Measurements from ENCODE around the gene DIAPH1.

Gene DIAPH1

GRCh38 chr5:141517312-141517711, 101.5 kb downstream of the DIAPH1 start:
- DNase-seq, result no peak

GRCh38 chr5:141516672-141517025, 102.2 kb downstream of the DIAPH1 start:
- DNase-seq, result no peak

- no peak for DNase-seq
Observed at GRCh38 chr5:141515946-141516671, 102.7 kb downstream of the DIAPH1 start.

GRCh38 chr5:141515141-141515540, 103.7 kb downstream of the DIAPH1 start:
- no peak for DNase-seq

- no peak for DNase-seq
Observed at GRCh38 chr5:141514330-141515133, 104.3 kb downstream of the DIAPH1 start.

- peak; percentile 59 for DNase-seq
Observed at GRCh38 chr5:141513627-141514329, 105.0 kb downstream of the DIAPH1 start.

GRCh38 chr5:141512911-141513626, 105.7 kb downstream of the DIAPH1 start:
- peak; percentile 15 for DNase-seq

GRCh38 chr5:141512390-141512910, 106.3 kb downstream of the DIAPH1 start:
- peak; percentile 52 for DNase-seq

GRCh38 chr5:141511771-141512325, 107.0 kb downstream of the DIAPH1 start:
- no peak for DNase-seq

- DNase-seq, result no peak
Observed at GRCh38 chr5:141510850-141511601, 107.8 kb downstream of the DIAPH1 start.

- no peak for DNase-seq
Observed at GRCh38 chr5:141510160-141510559, 108.6 kb downstream of the DIAPH1 start.

GRCh38 chr5:141508798-141509611, 109.8 kb downstream of the DIAPH1 start:
- peak; percentile 14 for DNase-seq

GRCh38 chr5:141508440-141508797, 110.4 kb downstream of the DIAPH1 start:
- no peak for DNase-seq

GRCh38 chr5:141507387-141508091, 111.3 kb downstream of the DIAPH1 start:
- no peak for DNase-seq

- no peak for DNase-seq
Observed at GRCh38 chr5:141506381-141507155, 112.2 kb downstream of the DIAPH1 start.

GRCh38 chr5:141504216-141504615, 114.6 kb downstream of the DIAPH1 start:
- no peak for DNase-seq

- DNase-seq, result no peak
Observed at GRCh38 chr5:141503681-141504080, 115.1 kb downstream of the DIAPH1 start.

GRCh38 chr5:141501761-141502160, 117.0 kb downstream of the DIAPH1 start:
- DNase-seq, result no peak

GRCh38 chr5:141496038-141496437, 122.8 kb downstream of the DIAPH1 start:
- no peak for DNase-seq

All from NCI-H1105 (cell line).